Keratinocyte (primary cell): ENCODE results near the gene COL21A1. TPM values are rescaled to one million over a fixed set of nuclear protein-coding genes. Genes with fewer than 3 reads are reported as not detected.

ENCODE experiments used
- DNase-seq: peaks from one replicate; pipeline ENCODE4 v3.0.0-alpha.2; 2011; ENCODE audit warnings: low read depth, missing footprints, low spot score
- FAIRE-seq: peaks from 2 replicates; lab custom pipeline; 2011; peaks lifted over from hg19 to GRCh38; lab: Jason Lieb, UNC
- H2AFZ ChIP-seq: 2 replicates; pipeline ENCODE4 v1.6.0; 2012; ENCODE audit warnings: low read length, control low read depth, inconsistent platforms; ENCODE audit not compliant: control insufficient read depth
- H3K27ac ChIP-seq: 2 replicates; pipeline ENCODE4 v1.5.1; 2011; ENCODE audit warnings: low read length; ENCODE audit not compliant: control insufficient read depth, insufficient read depth
- H3K27me3 ChIP-seq: 3 replicates; pipeline ENCODE4 v1.6.0; 2011; ENCODE audit warnings: low read length; ENCODE audit not compliant: control insufficient read depth, insufficient read depth; ENCODE audit errors: extremely low read depth
- H3K36me3 ChIP-seq, 2 experiments: 2 replicates in 1 of 2; 3 replicates in 1 of 2; pipeline ENCODE4 v1.5.1; 2011; ENCODE audit warnings: low read length in 2 of 2, mild to moderate bottlenecking in 1 of 2; ENCODE audit not compliant: control insufficient read depth in 2 of 2, insufficient read depth in 2 of 2; ENCODE audit errors: extremely low read depth in 1 of 2
- H3K4me1 ChIP-seq: 3 replicates; pipeline ENCODE4 v1.5.1; 2011; ENCODE audit warnings: low read length; ENCODE audit not compliant: control insufficient read depth, insufficient read depth; ENCODE audit errors: extremely low read depth
- H3K4me2 ChIP-seq: 3 replicates; pipeline ENCODE4 v1.6.0; 2011; ENCODE audit warnings: low read depth, low read length; ENCODE audit not compliant: control insufficient read depth, insufficient read depth; ENCODE audit errors: extremely low read depth
- H3K4me3 ChIP-seq, 3 experiments: fragments of 200-600 bp in 1 of 3; sonication (generic) in 1 of 3; 2 replicates in 2 of 3; 3 replicates in 1 of 3; pipeline ENCODE4 v1.5.1; 2011 to 2016; ENCODE audit warnings: low read length in 3 of 3, mild to moderate bottlenecking in 3 of 3, control low read depth in 2 of 3, inconsistent platforms in 1 of 3, low read depth in 1 of 3, mixed read lengths in 1 of 3, mixed run types in 1 of 3, moderate library complexity in 1 of 3; ENCODE audit not compliant: control insufficient read depth in 2 of 3, insufficient read depth in 2 of 3; ENCODE audit errors: extremely low read depth in 1 of 3
- H3K79me2 ChIP-seq: 2 replicates; pipeline ENCODE4 v1.6.0; 2012; ENCODE audit warnings: low read length; ENCODE audit not compliant: control insufficient read depth, insufficient read depth
- H3K9ac ChIP-seq: 3 replicates; pipeline ENCODE4 v1.6.0; 2011; ENCODE audit warnings: low read length; ENCODE audit not compliant: control insufficient read depth, insufficient read depth; ENCODE audit errors: extremely low read depth
- H3K9me1 ChIP-seq: 3 replicates; pipeline ENCODE4 v1.6.0; 2011; ENCODE audit warnings: low read length; ENCODE audit not compliant: control insufficient read depth, insufficient read depth; ENCODE audit errors: extremely low read depth
- H3K9me3 ChIP-seq: 2 replicates; pipeline ENCODE4 v1.5.1; 2012; ENCODE audit warnings: low read depth, low read length; ENCODE audit not compliant: control insufficient read depth
- H4K20me1 ChIP-seq: 3 replicates; pipeline ENCODE4 v1.6.0; 2011; ENCODE audit warnings: low read length; ENCODE audit not compliant: control insufficient read depth, insufficient read depth; ENCODE audit errors: extremely low read depth
- CTCF ChIP-seq, 3 experiments: IDR thresholded peaks in 1 of 3; conservative IDR thresholded peaks in 1 of 3; optimal IDR thresholded peaks in 1 of 3; 2 replicates in 2 of 3; 3 replicates in 1 of 3; pipeline versions ENCODE3 to v1.5.1; 2011; ENCODE audit warnings: low read length in 3 of 3, mild to moderate bottlenecking in 3 of 3, moderate library complexity in 2 of 3, control low read depth in 1 of 3, inconsistent platforms in 1 of 3; ENCODE audit not compliant: insufficient read depth in 2 of 3; ENCODE audit errors: extremely low read depth in 1 of 3
- EZH2 ChIP-seq: IDR thresholded peaks from one replicate; pipeline ENCODE4 v1.6.1; 2012; ENCODE audit warnings: inconsistent platforms, mild to moderate bottlenecking, low read length, moderate library complexity
- dilution Hi-C: fragments of 300-500 bp; cut with MboI; formaldehyde crosslinking; loops from one replicate; pipeline ENCODE4 v1.7.0; 2020; ENCODE audit warnings: low sequenced_read_pairs; ENCODE audit not compliant: extremely low pct_ligation_motif_present
- polyA plus RNA-seq, 5 experiments: library from polyadenylated mRNA; depleted of rRNA in 3 of 5; stranded (reverse) in 3 of 5; stranded (forward) in 1 of 5; unstranded in 1 of 5; fragments of >200 nt; gene quantifications; 1 replicate in 1 of 5; 2 replicates in 3 of 5; 3 replicates in 1 of 5; pipeline versions ENCODE4 v1.2.1 to v1.2.3, GENCODE V29; 2011 to 2012; ENCODE audit warnings: missing spikeins in 2 of 5, low read depth in 1 of 5, low replicate concordance in 1 of 5

The COL21A1 gene
- polyA plus RNA-seq, 1 donor (not counting 4 experiments of a cell fraction or from before 2014, with no cell fraction given) = 0.16 TPM

- no peak for TF ChIP-seq CTCF (optimal IDR thresholded peaks at IDR 0.05 in 1 of 3, IDR thresholded peaks at IDR 0.05 in 1 of 3, conservative IDR thresholded peaks at IDR 0.05 in 1 of 3; ENCODE audit: extremely low read depth in 1 of 3, insufficient read depth in 2 of 3, low read length in 3 of 3)
- TF ChIP-seq EZH2 = no peak
- Histone ChIP-seq H3K79me2 (no peaks in the 10 kb centered on the region), H3K9me1 (no peaks in the 10 kb centered on the region), H3K9ac (no peak overlapping the region), H3K9me3 (no peaks in the 10 kb centered on the region), H3K4me2 (no peak overlapping the region), H3K36me3 (no peaks in the 10 kb centered on the region), H3K4me1 (no peaks in the 10 kb centered on the region), H2AFZ (no peak overlapping the region), H3K4me3 (no peak overlapping the region), H3K27me3 (no peaks in the 10 kb centered on the region), H4K20me1 (no peaks in the 10 kb centered on the region), H3K27ac (no peak overlapping the region)
- DNase-seq (no peak), FAIRE-seq (no peak)
- dilution Hi-C loops = no loop called here
These were observed 70.6 kb downstream of the COL21A1 start for GRCh38 chr6:56176741-56177140.

- TF ChIP-seq EZH2 = no peak
- no peak for TF ChIP-seq CTCF (optimal IDR thresholded peaks at IDR 0.05 in 1 of 3, IDR thresholded peaks at IDR 0.05 in 1 of 3, conservative IDR thresholded peaks at IDR 0.05 in 1 of 3; ENCODE audit: extremely low read depth in 1 of 3, insufficient read depth in 2 of 3, low read length in 3 of 3)
- peaks cover 8% of the 10 kb centered on the region for H3K4me1 ChIP-seq
- no peaks in the 10 kb centered on the region for H3K9me1 ChIP-seq
- no peaks in the 10 kb centered on the region for H3K9me3 ChIP-seq
- FAIRE-seq (no peak), DNase-seq (no peak)
- H3K27me3 ChIP-seq = no peaks in the 10 kb centered on the region
- no peak overlapping the region for H3K9ac ChIP-seq
- H4K20me1 ChIP-seq = no peaks in the 10 kb centered on the region
- no peaks in the 10 kb centered on the region for H3K79me2 ChIP-seq
- H3K36me3 ChIP-seq = no peaks in the 10 kb centered on the region
- H3K4me3 ChIP-seq = no peak overlapping the region
- no peak overlapping the region for H3K4me2 ChIP-seq
- no peak overlapping the region for H3K27ac ChIP-seq
- dilution Hi-C loops = no loop called here
- no peak overlapping the region for H2AFZ ChIP-seq
These were observed 74.2 kb downstream of the COL21A1 start for GRCh38 chr6:56173228-56173627.
